ENCODE data around the gene DNAH17. TPM values are rescaled to one million over a fixed set of nuclear protein-coding genes. Genes with fewer than 3 reads are reported as not detected.

DNAH17 gene
- total RNA-seq, 1 experiment from 2014 or later, result 0.13 TPM

DNA sequence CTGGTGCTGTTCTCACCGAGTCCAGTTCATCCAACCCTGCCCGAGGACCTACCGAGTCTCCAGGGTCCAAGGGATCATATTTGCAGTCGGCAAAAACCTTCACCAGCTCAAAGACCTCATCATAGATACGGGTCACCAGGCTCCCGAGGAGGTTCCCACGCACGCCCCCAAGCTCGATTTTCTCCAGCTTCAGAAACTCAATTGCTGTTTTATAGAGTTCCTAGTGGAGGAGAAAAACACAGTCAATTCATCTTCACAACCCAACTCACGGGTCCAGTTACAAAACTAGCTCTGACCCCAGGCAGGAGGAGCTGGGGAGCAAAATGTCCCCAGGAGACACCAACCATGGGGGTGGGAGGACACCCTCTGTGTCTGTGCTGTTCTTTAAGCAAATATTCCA, 10.2 kb downstream of the DNAH17 start:
- no peak overlapping the region for H3K56ac ChIP-seq (ENCODE audit: insufficient read length, low read depth, low read length)
- no peak overlapping the region for H2BK15ac ChIP-seq (ENCODE audit: low read depth, low read length)
- H3K9me3 Mint-ChIP-seq, result no peaks in the 10 kb centered on the region
- peaks cover 0 to 2% of the 10 kb centered on the region in 2 experiments; a peak in 1 of 4 replicates for H3K4me1 Mint-ChIP-seq
- H4K8ac ChIP-seq (replicated peaks; ENCODE audit: insufficient read length, low read depth, low read length), result no peak overlapping the region
- TF ChIP-seq, protein P1, sequence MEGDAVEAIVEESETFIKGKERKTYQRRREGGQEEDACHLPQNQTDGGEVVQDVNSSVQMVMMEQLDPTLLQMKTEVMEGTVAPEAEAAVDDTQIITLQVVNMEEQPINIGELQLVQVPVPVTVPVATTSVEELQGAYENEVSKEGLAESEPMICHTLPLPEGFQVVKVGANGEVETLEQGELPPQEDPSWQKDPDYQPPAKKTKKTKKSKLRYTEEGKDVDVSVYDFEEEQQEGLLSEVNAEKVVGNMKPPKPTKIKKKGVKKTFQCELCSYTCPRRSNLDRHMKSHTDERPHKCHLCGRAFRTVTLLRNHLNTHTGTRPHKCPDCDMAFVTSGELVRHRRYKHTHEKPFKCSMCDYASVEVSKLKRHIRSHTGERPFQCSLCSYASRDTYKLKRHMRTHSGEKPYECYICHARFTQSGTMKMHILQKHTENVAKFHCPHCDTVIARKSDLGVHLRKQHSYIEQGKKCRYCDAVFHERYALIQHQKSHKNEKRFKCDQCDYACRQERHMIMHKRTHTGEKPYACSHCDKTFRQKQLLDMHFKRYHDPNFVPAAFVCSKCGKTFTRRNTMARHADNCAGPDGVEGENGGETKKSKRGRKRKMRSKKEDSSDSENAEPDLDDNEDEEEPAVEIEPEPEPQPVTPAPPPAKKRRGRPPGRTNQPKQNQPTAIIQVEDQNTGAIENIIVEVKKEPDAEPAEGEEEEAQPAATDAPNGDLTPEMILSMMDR (conservative IDR thresholded peaks at IDR 0.05), result no peak
- H2BK20ac ChIP-seq (ENCODE audit: low read depth, low read length, poor library complexity, severe bottlenecking), result no peak overlapping the region
- no peak overlapping the region for H2AFZ ChIP-seq (ENCODE audit: low read length)
- H3K27ac ChIP-seq (ENCODE audit: insufficient read length, low read depth, low read length), result no peak overlapping the region
- no peak overlapping the region for H3K23ac ChIP-seq (ENCODE audit: insufficient read length, low read depth, low read length)
- no peaks in the 10 kb centered on the region for H3K23me2 ChIP-seq (ENCODE audit: insufficient read length, low read depth, low read length, poor library complexity, severe bottlenecking)
- no peak overlapping the region for H4K5ac ChIP-seq (ENCODE audit: insufficient read length, low read depth, low read length)
- WGBS (ENCODE audit: extremely low coverage, insufficient read length, low lambda C conversion rate), result no CpG with 5 or more reads among the region's 10 CpGs
- H2BK5ac ChIP-seq (ENCODE audit: insufficient read length, low read length), result no peak overlapping the region
- no peak overlapping the region for H2BK120ac ChIP-seq (ENCODE audit: low read depth, low read length, poor library complexity, severe bottlenecking)
- no peak overlapping the region for H3K4me2 ChIP-seq (ENCODE audit: insufficient read depth, insufficient read length, low read length)
- H4K91ac ChIP-seq (ENCODE audit: insufficient read length, low read depth, low read length), result no peak overlapping the region
- no peaks in the 10 kb centered on the region for H3K79me2 ChIP-seq (ENCODE audit: insufficient read depth, low read length)
- no peak overlapping the region for H3K4me3 Mint-ChIP-seq
- H3K4ac ChIP-seq (ENCODE audit: low read depth, low read length), result no peak overlapping the region
- no peak for DNase-seq
- H3K79me1 ChIP-seq (ENCODE audit: insufficient read depth, low read depth, low read length, poor library complexity, severe bottlenecking), result no peaks in the 10 kb centered on the region
- H2AK5ac ChIP-seq (ENCODE audit: insufficient read length, low read length), result no peak overlapping the region
- H3K14ac ChIP-seq (ENCODE audit: insufficient read depth, low read length), result no peak overlapping the region
- H3K27ac Mint-ChIP-seq, result no peak overlapping the region
- no peak overlapping the region for H3T11ph ChIP-seq (ENCODE audit: low read length)
- no peak overlapping the region for H3K18ac ChIP-seq (ENCODE audit: insufficient read length, low read depth, low read length)
- H3K9ac ChIP-seq (ENCODE audit: extremely low read depth, insufficient read length, low read length), result no peak overlapping the region
- H3K9me3 ChIP-seq (ENCODE audit: control insufficient read depth, low read depth, low read length), result no peaks in the 10 kb centered on the region
- H2BK12ac ChIP-seq (ENCODE audit: insufficient read length, low read depth, low read length), result no peak overlapping the region
- no peaks in the 10 kb centered on the region for H3K36me3 Mint-ChIP-seq (ENCODE audit: insufficient read depth in 1 of 3, low read depth in 3 of 3)
- H3K27me3 ChIP-seq (ENCODE audit: insufficient read depth, low read length), result no peaks in the 10 kb centered on the region
- H3K4me1 ChIP-seq (ENCODE audit: insufficient read depth, low read length), result no peaks in the 10 kb centered on the region
- peaks cover 25% of the 10 kb centered on the region for H3K27me3 Mint-ChIP-seq (ENCODE audit: low read depth)
- H4K20me1 ChIP-seq (ENCODE audit: control insufficient read depth, insufficient read depth, insufficient read length), result no peaks in the 10 kb centered on the region

Data from H9 (cell line).